ENCODE data around the gene CAMKMT. TPM values are rescaled to one million over a fixed set of nuclear protein-coding genes. Genes with fewer than 3 reads are reported as not detected.
"Not testable (repeated sequence)": the region's sequence is repeated elsewhere in the genome, so short reads cannot be mapped to it uniquely, and the experiment has no call there.

CAMKMT gene
- total RNA-seq, 1 donor from 2014 or later = 7.6 TPM

GRCh38 chr2:44496130-44496529 is 134.4 kb downstream of the CAMKMT start:
- no peak for DNase-seq (ENCODE audit: low read depth, low spot score)

- DNase-seq (ENCODE audit: low read depth, low spot score) = no peak
These were observed 136.8 kb downstream of the CAMKMT start for GRCh38 chr2:44498551-44498950.

- not testable (repeated sequence) for DNase-seq (ENCODE audit: low read depth, low spot score)
These were observed 143.9 kb downstream of the CAMKMT start for GRCh38 chr2:44505664-44506063.

- DNase-seq (ENCODE audit: low read depth, low spot score) = no peak
These were observed 148.5 kb downstream of the CAMKMT start for GRCh38 chr2:44510246-44510645.

GRCh38 chr2:44515416-44515815 is 153.7 kb downstream of the CAMKMT start:
- no peak for DNase-seq (ENCODE audit: low read depth, low spot score)

GRCh38 chr2:44519026-44519425 is 157.3 kb downstream of the CAMKMT start:
- no peak for DNase-seq (ENCODE audit: low read depth, low spot score)

GRCh38 chr2:44522846-44523245 is 161.1 kb downstream of the CAMKMT start:
- DNase-seq (ENCODE audit: low read depth, low spot score) = no peak

- no peak for DNase-seq (ENCODE audit: low read depth, low spot score)
These were observed 162.7 kb downstream of the CAMKMT start for GRCh38 chr2:44524347-44524926.

- DNase-seq (ENCODE audit: low read depth, low spot score) = no peak
These were observed 164.6 kb downstream of the CAMKMT start for GRCh38 chr2:44526352-44526751.

- DNase-seq (ENCODE audit: low read depth, low spot score) = no peak
These were observed 166.8 kb downstream of the CAMKMT start for GRCh38 chr2:44528595-44528994.

GRCh38 chr2:44529448-44529847 is 167.7 kb downstream of the CAMKMT start:
- DNase-seq (ENCODE audit: low read depth, low spot score) = no peak

- DNase-seq (ENCODE audit: low read depth, low spot score) = no peak
These were observed 169.5 kb downstream of the CAMKMT start for GRCh38 chr2:44531289-44531688.

- no peak for DNase-seq (ENCODE audit: low read depth, low spot score)
These were observed 170.3 kb downstream of the CAMKMT start for GRCh38 chr2:44532031-44532430.

- no peak for DNase-seq (ENCODE audit: low read depth, low spot score)
These were observed 171.8 kb downstream of the CAMKMT start for GRCh38 chr2:44533508-44533907.

- DNase-seq (ENCODE audit: low read depth, low spot score) = no peak
These were observed 173.6 kb downstream of the CAMKMT start for GRCh38 chr2:44535376-44535775.

- DNase-seq (ENCODE audit: low read depth, low spot score) = no peak
These were observed 175.5 kb downstream of the CAMKMT start for GRCh38 chr2:44537264-44537663.

GRCh38 chr2:44542520-44542919 is 180.8 kb downstream of the CAMKMT start:
- DNase-seq (ENCODE audit: low read depth, low spot score) = no peak

- DNase-seq (ENCODE audit: low read depth, low spot score) = no peak
These were observed 182.3 kb downstream of the CAMKMT start for GRCh38 chr2:44543773-44544725.

GRCh38 chr2:44545005-44545404 is 183.3 kb downstream of the CAMKMT start:
- DNase-seq (ENCODE audit: low read depth, low spot score) = no peak

- no peak for DNase-seq (ENCODE audit: low read depth, low spot score)
These were observed 184.8 kb downstream of the CAMKMT start for GRCh38 chr2:44546459-44547127.

- no peak for DNase-seq (ENCODE audit: low read depth, low spot score)
These were observed 186.0 kb downstream of the CAMKMT start for GRCh38 chr2:44547718-44548117.
